Measurements from ENCODE around the gene OR14I1.
"Not testable (repeated sequence)": the region's sequence is repeated elsewhere in the genome, so short reads cannot be mapped to it uniquely, and the experiment has no call there.

The OR14I1 gene

DNA sequence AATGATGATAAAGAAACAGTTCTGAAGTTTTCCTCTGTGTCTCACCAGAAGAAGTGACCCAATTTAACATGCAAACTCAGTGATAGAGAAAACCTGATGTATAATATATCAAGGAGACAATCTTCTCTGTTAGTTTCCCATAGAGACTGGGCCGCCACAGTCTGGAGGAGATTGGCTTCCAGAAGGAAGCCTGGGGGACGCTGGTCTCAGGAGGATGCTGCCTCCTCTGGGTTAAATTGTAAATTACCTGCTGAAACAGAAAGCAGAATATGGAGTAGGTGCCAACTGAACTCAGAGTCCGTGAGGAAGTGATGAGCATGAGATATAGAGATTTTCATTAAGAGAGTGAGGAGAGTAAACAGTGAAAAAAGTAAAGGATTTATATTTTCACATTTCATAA, 15.8 kb downstream of the OR14I1 start:
- DNase-seq, result no peak

DNA sequence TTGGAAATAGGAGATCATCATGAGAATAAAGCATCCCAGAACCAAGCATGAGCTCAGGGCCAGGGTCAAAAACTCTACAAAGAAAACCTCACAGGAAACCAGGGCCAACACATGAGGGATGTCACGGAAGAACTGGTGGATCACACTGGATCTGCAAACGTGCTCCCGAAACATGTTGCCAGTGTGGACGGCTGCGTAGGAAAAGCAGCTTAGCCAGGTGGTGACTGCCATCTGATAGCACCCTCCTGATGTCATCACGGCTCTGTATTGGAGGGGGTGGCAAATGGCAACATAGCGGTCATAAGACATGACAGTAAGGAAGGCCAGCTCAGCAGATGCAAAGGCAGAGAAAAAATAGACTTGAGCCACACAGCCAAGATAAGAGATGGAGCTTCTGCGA, 20.9 kb downstream of the OR14I1 start:
- DNase-seq, result no peak

DNA sequence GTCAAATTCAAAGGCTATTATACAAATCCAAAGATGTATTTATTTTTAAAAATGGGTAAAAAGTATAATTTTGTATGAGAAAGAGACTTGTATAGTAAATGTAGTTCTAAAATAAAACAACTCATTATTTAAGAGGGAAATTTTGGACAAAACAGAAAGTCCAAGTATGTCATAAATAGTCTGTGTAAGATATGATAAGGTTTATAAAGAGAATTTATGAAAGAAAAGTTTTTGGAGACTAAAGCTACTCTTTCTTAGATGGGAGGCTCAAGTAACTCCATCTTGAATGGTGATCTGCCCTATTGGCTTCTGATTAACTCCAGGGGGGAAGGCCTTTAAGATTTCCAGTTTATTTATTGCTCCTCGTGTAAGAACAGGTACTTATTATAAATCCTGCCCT, 32.6 kb downstream of the OR14I1 start:
- no peak for DNase-seq

DNA sequence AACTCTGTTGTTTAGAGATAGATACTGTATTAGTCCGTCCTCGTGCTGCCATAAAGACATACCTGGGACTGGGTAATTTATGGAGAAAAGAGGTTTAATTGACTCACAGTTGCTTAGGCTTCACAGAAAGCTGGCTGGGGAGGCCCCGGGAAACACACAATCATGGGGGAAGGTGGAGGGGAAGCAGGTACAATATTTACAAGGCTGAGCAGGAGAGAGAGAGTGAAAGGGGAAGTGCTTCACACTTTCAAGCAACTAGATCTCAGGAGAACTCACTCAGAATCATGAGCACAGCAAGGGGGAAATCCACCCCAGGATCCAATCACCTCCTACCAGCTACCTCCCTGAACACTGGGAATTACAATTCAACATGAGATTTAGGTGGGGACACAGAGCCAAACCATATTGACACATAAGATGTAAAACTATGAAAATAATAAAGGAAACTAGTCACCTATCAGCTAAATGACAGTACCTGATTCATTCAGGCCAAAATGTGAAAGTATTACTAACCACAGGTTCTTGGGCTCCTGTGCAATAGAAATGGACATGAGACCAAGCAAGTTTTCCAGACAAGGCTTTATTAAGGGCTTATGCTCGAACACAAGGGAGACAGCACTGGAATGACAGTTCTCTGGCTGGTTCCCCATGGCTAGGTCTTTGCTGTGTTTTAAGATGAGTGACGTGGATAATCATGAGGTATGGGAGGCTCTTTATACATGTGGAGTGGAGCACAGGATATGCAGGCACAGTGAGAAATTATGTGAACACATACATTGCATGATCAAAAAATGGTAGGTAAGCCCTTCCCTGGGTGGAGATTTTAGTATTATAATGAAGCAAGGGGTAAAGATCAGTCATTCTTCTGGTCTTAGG, 38.9 kb downstream of the OR14I1 start:
- not testable (repeated sequence) for DNase-seq

DNA sequence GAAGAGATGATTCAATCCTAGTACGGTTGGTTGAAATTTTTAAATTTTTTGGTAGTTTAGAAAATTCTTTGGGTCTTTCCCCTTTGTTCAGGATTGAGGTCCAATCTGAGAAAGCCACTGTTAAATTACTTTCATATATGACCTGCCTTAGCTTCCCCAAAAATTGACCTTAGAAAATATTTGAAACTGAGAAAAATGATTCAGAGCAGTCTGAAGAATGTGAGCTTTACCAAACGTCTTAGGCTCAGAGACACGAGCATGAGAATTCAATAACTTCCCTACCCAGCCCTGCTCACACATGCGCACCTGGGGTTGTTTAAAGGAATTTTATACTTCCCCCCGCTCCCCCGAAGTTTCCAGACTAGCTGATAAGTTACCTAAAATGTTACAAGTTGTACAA, 45.8 kb downstream of the OR14I1 start:
- not testable (repeated sequence) for DNase-seq

DNA sequence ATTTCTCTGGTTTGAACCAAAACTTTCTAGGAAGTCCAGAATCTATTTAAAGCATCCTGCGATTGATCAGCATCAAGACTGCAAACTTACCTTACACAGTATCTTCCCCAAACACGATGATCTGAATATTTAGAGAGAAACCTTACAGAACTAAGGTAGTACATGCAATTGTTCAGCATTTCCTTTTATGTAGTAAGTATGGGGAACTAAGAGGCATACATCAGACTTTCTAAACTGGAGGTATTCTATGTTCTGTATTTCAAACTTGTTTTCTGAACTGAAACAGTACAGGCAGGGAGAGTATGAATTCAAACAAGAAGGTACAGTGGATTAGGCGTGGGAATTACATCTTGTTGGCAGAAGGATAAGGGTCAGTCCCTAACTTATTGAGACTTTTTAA, 47.2 kb downstream of the OR14I1 start, which contains the start of gene OR2T27:
Gene OR2T27, minus strand, starts transcription at position 175 of the 400 bp plus-strand sequence. CDS start 4,644 bp downstream, outside the sequence.
- DNase-seq, result not testable (repeated sequence)

Measured in NCI-H446 (cell line).